Astrocyte (in vitro differentiated cells and primary cell): ENCODE measurements around the gene TMEM150A. TPM values are rescaled to one million over a fixed set of nuclear protein-coding genes. Genes with fewer than 3 reads are reported as not detected.
"Not testable (repeated sequence)": the region's sequence is repeated elsewhere in the genome, so short reads cannot be mapped to it uniquely, and the experiment has no call there.

Experiments used
- DNase-seq: peaks from one replicate; pipeline ENCODE4 v3.0.0-alpha.2; 2010; ENCODE audit warnings: low read depth
- FAIRE-seq: peaks from 2 replicates; lab custom pipeline; 2011; peaks lifted over from hg19 to GRCh38; lab: Jason Lieb, UNC
- H2AFZ ChIP-seq: 2 replicates; pipeline ENCODE4 v1.6.0; 2012; ENCODE audit warnings: low read depth, low read length, inconsistent platforms
- H3K27ac ChIP-seq: 2 replicates; pipeline ENCODE4 v1.5.1; 2011; ENCODE audit warnings: low read depth, low read length, inconsistent platforms
- H3K27me3 ChIP-seq: 2 replicates; pipeline ENCODE4 v1.6.0; 2011; ENCODE audit warnings: low read length, inconsistent platforms; ENCODE audit not compliant: insufficient read depth
- H3K36me3 ChIP-seq: 2 replicates; pipeline ENCODE4 v1.5.1; 2011; ENCODE audit warnings: low read length, inconsistent platforms; ENCODE audit not compliant: insufficient read depth
- H3K4me1 ChIP-seq: 2 replicates; pipeline ENCODE4 v1.5.1; 2011; ENCODE audit warnings: low read length, inconsistent platforms; ENCODE audit not compliant: insufficient read depth
- H3K4me2 ChIP-seq: 2 replicates; pipeline ENCODE4 v1.6.0; 2012; ENCODE audit warnings: low read length, inconsistent platforms
- H3K4me3 ChIP-seq: 2 replicates; pipeline ENCODE4 v1.5.1; 2011; ENCODE audit warnings: low read depth, mild to moderate bottlenecking, low read length, inconsistent platforms; ENCODE audit not compliant: insufficient read depth
- H3K79me2 ChIP-seq: 2 replicates; pipeline ENCODE4 v1.6.0; 2012; ENCODE audit warnings: mild to moderate bottlenecking, low read length, inconsistent platforms; ENCODE audit not compliant: insufficient read depth
- H3K9ac ChIP-seq: 2 replicates; pipeline ENCODE4 v1.6.0; 2012; ENCODE audit warnings: mild to moderate bottlenecking, low read length, inconsistent platforms
- H3K9me3 ChIP-seq: 2 replicates; pipeline ENCODE4 v1.5.1; 2012; ENCODE audit warnings: low read depth, mild to moderate bottlenecking, low read length, inconsistent platforms; ENCODE audit not compliant: insufficient read depth
- H4K20me1 ChIP-seq: 2 replicates; pipeline ENCODE4 v1.6.0; 2012; ENCODE audit warnings: low read length, inconsistent platforms; ENCODE audit not compliant: insufficient read depth
- H3K27ac Mint-ChIP-seq: one replicate; pipeline ENCODE4 v1.8.0; 2021; ENCODE audit warnings: mild to moderate bottlenecking, mixed read lengths; ENCODE audit not compliant: unreplicated experiment
- H3K27me3 Mint-ChIP-seq: one replicate; pipeline ENCODE4 v1.8.0; 2021; ENCODE audit warnings: low read depth, mixed read lengths; ENCODE audit not compliant: unreplicated experiment
- H3K36me3 Mint-ChIP-seq: one replicate; pipeline ENCODE4 v1.8.0; 2021; ENCODE audit warnings: low read depth, mixed read lengths; ENCODE audit not compliant: unreplicated experiment
- H3K4me1 Mint-ChIP-seq: one replicate; pipeline ENCODE4 v1.8.0; 2021; ENCODE audit warnings: low read depth, mixed read lengths; ENCODE audit not compliant: unreplicated experiment
- H3K4me3 Mint-ChIP-seq: one replicate; pipeline ENCODE4 v1.8.0; 2021; ENCODE audit warnings: mild to moderate bottlenecking, moderate library complexity, mixed read lengths; ENCODE audit not compliant: unreplicated experiment
- H3K9me3 Mint-ChIP-seq: one replicate; pipeline ENCODE4 v1.8.0; 2021; ENCODE audit warnings: mild to moderate bottlenecking, mixed read lengths; ENCODE audit not compliant: unreplicated experiment
- EZH2 ChIP-seq: IDR thresholded peaks from 2 replicates; pipeline ENCODE4 v1.6.1; 2012; ENCODE audit warnings: mild to moderate bottlenecking, low read length, inconsistent platforms; ENCODE audit not compliant: insufficient read depth
- total RNA-seq: library from RNA; stranded (reverse); gene quantifications from 2 replicates; pipeline ENCODE4 v1.2.1, GENCODE V29; 2021
- TF ChIP-seq, protein P1 (sequence below): IDR thresholded peaks from 2 replicates; pipeline ENCODE4 v1.5.1; 2011; ENCODE audit warnings: low read depth, mild to moderate bottlenecking, inconsistent platforms, low read length, moderate library complexity; ENCODE audit not compliant: insufficient read depth

Gene TMEM150A
- total RNA-seq, 1 donor from 2014 or later = 20.4 TPM

- FAIRE-seq (peak; percentile 86), DNase-seq (peak; percentile 99)
- peaks cover 30% of the 10 kb centered on the region for H3K79me2 ChIP-seq
- peak within 1 kb of the TSS; percentile 93 for H3K4me3 ChIP-seq
- H3K27ac Mint-ChIP-seq = peak within 1 kb of the TSS; percentile 94
- H3K9me3 Mint-ChIP-seq = peaks cover 3% of the 10 kb centered on the region
- peaks cover 24% of the 10 kb centered on the region for H4K20me1 ChIP-seq
- H3K4me2 ChIP-seq = peak within 1 kb of the TSS; percentile 88
- H3K27ac ChIP-seq = peak within 1 kb of the TSS; percentile 94
- peaks cover 8% of the 10 kb centered on the region for H3K36me3 ChIP-seq
- H3K4me3 Mint-ChIP-seq = peak within 1 kb of the TSS; percentile 100
- peaks cover 29% of the 10 kb centered on the region for H3K4me1 ChIP-seq
- no peaks in the 10 kb centered on the region for H3K27me3 ChIP-seq
- peaks cover 27% of the 10 kb centered on the region for H3K4me1 Mint-ChIP-seq
- TF ChIP-seq, protein P1, sequence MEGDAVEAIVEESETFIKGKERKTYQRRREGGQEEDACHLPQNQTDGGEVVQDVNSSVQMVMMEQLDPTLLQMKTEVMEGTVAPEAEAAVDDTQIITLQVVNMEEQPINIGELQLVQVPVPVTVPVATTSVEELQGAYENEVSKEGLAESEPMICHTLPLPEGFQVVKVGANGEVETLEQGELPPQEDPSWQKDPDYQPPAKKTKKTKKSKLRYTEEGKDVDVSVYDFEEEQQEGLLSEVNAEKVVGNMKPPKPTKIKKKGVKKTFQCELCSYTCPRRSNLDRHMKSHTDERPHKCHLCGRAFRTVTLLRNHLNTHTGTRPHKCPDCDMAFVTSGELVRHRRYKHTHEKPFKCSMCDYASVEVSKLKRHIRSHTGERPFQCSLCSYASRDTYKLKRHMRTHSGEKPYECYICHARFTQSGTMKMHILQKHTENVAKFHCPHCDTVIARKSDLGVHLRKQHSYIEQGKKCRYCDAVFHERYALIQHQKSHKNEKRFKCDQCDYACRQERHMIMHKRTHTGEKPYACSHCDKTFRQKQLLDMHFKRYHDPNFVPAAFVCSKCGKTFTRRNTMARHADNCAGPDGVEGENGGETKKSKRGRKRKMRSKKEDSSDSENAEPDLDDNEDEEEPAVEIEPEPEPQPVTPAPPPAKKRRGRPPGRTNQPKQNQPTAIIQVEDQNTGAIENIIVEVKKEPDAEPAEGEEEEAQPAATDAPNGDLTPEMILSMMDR = no peak
- TF ChIP-seq EZH2 = no peak
- H3K36me3 Mint-ChIP-seq = peaks cover 10% of the 10 kb centered on the region
- peak within 1 kb of the TSS; percentile 95 for H3K9ac ChIP-seq
- no peaks in the 10 kb centered on the region for H3K27me3 Mint-ChIP-seq
- no peaks in the 10 kb centered on the region for H3K9me3 ChIP-seq
- peak within 1 kb of the TSS; percentile 78 for H2AFZ ChIP-seq
Observed at GRCh38 chr2:85595301-85596025, 7.0 kb downstream of the TMEM150A start, which contains the start of gene RNF181. RNF181 (plus strand) TSS chr2:85595745; CDS start chr2:85595764, 19 bp downstream.

GRCh38 chr2:85594715-85595300, 7.7 kb downstream of the TMEM150A start:
- H3K27ac Mint-ChIP-seq = peak overlapping the region; percentile 94
- H3K4me3 Mint-ChIP-seq = peak overlapping the region; percentile 100
- Histone ChIP-seq H3K27ac (peak overlapping the region; percentile 94), H3K9me3 (no peaks in the 10 kb centered on the region), H3K9ac (peak overlapping the region; percentile 95), H3K79me2 (peaks cover 30% of the 10 kb centered on the region), H4K20me1 (peaks cover 24% of the 10 kb centered on the region), H3K27me3 (no peaks in the 10 kb centered on the region), H3K4me1 (peaks cover 36% of the 10 kb centered on the region), H3K36me3 (peaks cover 8% of the 10 kb centered on the region), H2AFZ (peak overlapping the region; percentile 78), H3K4me2 (peak overlapping the region; percentile 88), H3K4me3 (peak overlapping the region; percentile 93)
- FAIRE-seq (no peak), DNase-seq (no peak)
- H3K27me3 Mint-ChIP-seq = no peaks in the 10 kb centered on the region
- TF ChIP-seq, protein P1 = no peak
- no peak for TF ChIP-seq EZH2
- peaks cover 34% of the 10 kb centered on the region for H3K4me1 Mint-ChIP-seq
- peaks cover 8% of the 10 kb centered on the region for H3K36me3 Mint-ChIP-seq
- H3K9me3 Mint-ChIP-seq = peaks cover 3% of the 10 kb centered on the region

DNA sequence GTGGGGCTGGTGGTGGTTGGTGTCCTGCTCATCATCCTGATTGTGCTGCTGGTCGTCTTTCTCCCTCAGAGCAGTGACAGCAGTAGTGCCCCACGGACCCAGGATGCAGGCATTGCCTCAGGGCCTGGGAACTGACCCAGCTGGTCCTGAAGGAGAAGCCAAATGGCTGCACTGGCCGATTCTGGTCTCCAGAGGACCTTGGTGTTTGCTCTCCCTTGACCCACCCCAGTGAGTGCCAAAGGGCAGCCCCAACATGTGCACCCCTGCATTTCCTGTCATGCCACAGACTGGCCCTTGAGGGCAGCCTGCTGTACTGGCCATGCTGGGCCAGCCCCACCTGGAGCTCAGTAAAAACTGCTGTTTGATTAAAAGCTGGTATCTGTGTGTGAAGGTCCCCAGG, 9.5 kb downstream of the TMEM150A start:
- Histone ChIP-seq H4K20me1 (peaks cover 18% of the 10 kb centered on the region), H3K79me2 (peaks cover 26% of the 10 kb centered on the region), H3K4me2 (no peak overlapping the region), H2AFZ (no peak overlapping the region), H3K27me3 (no peaks in the 10 kb centered on the region), H3K4me1 (peaks cover 37% of the 10 kb centered on the region), H3K9me3 (no peaks in the 10 kb centered on the region), H3K4me3 (no peak overlapping the region), H3K27ac (no peak overlapping the region), H3K9ac (no peak overlapping the region), H3K36me3 (peaks cover 8% of the 10 kb centered on the region)
- DNase-seq = no peak
- Mint-ChIP-seq H3K36me3 (peaks cover 5% of the 10 kb centered on the region), H3K4me3 (no peak overlapping the region), H3K4me1 (peaks cover 43% of the 10 kb centered on the region), H3K27ac (no peak overlapping the region), H3K9me3 (peaks cover 3% of the 10 kb centered on the region), H3K27me3 (no peaks in the 10 kb centered on the region)
- FAIRE-seq = no peak
- no peak for TF ChIP-seq EZH2
- TF ChIP-seq, protein P1 = no peak

DNA sequence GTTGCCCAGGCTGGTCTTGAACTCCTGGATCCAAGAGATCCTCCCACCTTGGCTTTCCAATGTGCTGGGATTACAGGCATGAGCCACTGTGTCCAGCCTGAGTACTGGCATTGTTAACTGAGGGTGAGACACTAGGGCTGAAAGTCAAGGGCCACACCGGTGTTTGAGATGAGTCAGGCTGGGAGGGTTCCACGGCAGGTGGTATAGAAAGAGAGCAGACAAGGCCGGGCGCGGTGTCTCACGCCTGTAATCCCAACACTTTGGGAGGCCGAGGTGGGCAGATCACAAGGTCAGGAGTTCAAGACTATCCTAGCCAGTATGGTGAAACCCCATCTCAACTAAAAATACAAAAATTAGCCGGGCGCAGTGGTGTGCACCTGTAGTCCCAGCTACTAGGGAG, 10.2 kb downstream of the TMEM150A start:
- H4K20me1 ChIP-seq = peaks cover 13% of the 10 kb centered on the region
- H3K36me3 Mint-ChIP-seq, H3K27ac ChIP-seq: not testable (repeated sequence)

More for the DNA sequence above, 10.2 kb downstream of the TMEM150A start:
- H3K79me2 ChIP-seq = peaks cover 21% of the 10 kb centered on the region
- H3K9ac ChIP-seq, H3K27me3 ChIP-seq, FAIRE-seq, H3K9me3 ChIP-seq, H2AFZ ChIP-seq, H3K4me3 ChIP-seq, H3K9me3 Mint-ChIP-seq, H3K36me3 ChIP-seq, DNase-seq, H3K4me2 ChIP-seq, H3K4me3 Mint-ChIP-seq, H3K27me3 Mint-ChIP-seq: not testable (repeated sequence)
- Mint-ChIP-seq H3K27ac (peak overlapping the region; percentile 26), H3K4me1 (peaks cover 49% of the 10 kb centered on the region)
- H3K4me1 ChIP-seq = peaks cover 37% of the 10 kb centered on the region
